NCI-H1694 (cell line): ENCODE results near the gene RSPH3.
"Not testable (repeated sequence)": the region's sequence is repeated elsewhere in the genome, so short reads cannot be mapped to it uniquely, and the experiment has no call there.

Experiments used
- DNase-seq: peaks from one replicate; lab custom pipeline; 2025; lab: John Stamatoyannopoulos, UW

RSPH3 gene

GRCh38 chr6:158972241-158973233, 27.5 kb downstream of the RSPH3 start:
- DNase-seq: peak; percentile 48

GRCh38 chr6:158970640-158971275, 29.2 kb downstream of the RSPH3 start:
- DNase-seq: no peak

DNA sequence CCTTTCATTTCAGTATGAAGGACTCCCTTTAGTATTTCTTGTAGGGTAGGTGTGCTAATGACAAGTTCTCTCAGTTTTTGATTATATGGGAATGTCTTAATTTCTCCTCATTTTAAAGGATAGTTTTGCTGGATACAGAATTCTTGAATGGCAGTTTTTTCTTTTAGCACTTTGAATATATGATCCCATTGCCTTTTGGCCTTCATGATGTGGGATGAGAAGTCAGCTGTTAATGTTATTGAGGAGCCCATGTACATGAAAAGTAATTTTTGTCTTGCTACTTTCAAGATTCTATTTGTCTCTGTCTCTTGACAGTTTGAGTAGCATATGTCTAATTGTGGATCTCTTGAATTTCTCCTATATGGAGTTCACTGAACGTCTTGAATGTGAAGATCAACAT, 30.9 kb downstream of the RSPH3 start:
- DNase-seq: no peak

DNA sequence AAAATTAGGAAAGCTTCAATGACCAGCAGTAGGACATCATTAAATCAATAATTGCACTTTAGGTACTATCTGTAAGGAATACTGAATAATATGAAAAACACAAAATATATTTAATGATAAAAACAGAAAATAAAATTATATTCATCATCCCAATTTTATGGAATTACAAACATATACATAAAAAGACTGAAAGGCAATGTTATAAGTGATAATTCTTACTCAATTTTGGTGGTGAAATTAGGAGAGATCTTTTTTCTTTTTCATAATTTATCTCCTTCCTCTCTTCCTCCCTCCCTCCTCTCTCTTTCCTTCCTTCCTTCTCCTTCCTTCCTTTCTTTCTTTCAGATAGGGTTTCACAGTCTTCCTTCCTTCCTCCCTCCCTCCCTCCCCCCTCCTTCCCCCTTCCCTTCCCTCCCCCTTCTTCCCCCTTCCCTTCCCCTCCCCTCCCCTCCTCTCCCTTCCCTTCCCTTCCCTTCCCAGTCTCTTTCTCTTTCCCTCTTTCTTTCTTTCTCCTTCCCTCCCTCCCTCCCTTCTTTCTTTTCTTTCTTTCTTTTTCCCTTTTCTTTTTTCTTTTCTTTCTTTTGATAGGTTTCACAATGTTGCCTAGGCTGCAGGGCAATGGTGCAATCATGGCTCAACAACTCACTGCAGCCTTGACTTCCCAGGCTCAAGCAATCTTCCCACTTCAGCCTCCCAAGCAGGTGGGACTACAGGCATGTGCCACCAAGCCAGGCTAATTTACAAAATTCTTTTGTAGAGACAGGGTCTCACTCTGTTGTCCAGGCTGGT, 36.8 kb downstream of the RSPH3 start:
- DNase-seq: no peak

DNA sequence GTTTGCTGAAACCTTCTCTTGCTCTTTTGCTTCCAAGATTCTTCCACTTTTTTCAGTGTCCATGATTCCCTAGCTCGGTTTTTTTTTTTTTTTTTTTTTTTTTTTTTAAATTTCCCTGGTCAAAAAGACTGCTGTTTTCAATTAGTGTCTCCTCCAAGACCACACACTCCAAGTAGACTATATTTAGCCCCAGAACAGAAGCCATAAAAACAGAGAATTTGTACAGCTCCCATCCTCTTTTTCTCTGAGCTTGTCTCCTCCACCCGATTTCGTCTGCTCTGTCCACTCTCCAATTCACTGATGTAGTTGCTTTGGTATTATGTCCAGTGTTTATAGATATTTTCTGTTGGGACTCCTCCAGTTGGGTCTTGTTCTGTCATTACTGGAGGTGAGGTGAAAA, 37.6 kb downstream of the RSPH3 start:
- DNase-seq: no peak

- DNase-seq: no peak
These were observed 40.0 kb downstream of the RSPH3 start for GRCh38 chr6:158960026-158960425.

DNA sequence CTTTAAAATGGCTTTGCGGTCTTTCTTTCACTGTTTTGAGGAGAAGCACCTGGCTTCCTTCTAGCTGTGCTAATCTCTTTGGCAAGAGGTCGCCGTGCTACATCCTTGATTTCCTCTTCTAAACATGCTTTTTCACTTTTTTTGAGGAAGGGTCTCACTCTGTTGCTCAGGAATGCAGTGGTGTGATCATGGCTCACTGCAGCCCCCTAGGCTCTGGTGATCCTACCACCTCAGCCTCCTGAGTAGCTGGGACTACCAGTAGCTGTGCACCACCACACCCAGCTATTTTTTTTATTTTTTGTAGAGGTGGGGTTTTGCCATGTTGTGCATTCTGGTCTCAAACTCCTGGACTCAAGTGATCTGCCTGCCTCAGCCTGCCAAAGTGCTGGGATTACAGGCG, 40.5 kb downstream of the RSPH3 start:
- DNase-seq: no peak

DNA sequence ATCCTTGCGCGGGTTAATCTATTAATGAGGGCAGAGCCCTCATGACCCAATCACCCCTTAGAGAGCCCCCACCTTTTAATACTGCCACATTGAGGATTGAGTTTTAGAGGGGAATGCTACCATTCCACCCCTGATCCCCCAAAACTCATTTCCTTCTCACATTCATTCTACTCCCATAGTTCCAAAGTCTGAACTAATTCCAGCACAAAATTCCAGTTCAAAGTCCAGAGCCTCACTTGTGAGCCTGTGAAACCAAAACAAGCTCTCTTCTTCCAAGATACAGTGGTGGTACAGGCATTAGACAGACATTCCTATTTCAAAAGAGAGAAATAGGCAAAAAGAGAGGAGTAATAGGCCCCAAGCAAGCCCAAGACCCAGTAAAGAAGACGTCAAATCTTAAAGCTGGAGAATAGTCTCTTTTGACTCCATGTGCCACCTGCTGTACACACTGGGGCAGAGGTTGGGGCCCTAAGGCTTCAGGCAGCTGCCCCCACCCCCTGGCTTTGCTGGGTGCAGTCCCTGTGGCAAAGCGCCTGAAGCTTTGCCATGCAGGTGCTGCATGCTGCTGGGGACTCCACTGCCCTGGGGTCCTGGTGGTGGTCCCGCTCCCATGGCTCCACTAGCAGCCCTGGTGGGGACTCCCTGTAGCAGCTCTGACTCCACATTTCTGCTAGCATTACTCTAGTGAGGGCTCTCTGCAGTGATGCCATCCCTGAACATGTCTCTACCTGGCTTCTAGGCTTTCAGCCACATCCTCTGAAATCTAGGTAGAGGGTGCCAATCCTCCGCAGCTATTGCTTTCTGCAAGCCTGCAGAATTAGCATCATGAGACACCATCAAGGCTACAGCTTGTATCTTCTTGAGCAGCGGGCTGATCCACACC, 41.3 kb downstream of the RSPH3 start:
- no peak for DNase-seq

DNA sequence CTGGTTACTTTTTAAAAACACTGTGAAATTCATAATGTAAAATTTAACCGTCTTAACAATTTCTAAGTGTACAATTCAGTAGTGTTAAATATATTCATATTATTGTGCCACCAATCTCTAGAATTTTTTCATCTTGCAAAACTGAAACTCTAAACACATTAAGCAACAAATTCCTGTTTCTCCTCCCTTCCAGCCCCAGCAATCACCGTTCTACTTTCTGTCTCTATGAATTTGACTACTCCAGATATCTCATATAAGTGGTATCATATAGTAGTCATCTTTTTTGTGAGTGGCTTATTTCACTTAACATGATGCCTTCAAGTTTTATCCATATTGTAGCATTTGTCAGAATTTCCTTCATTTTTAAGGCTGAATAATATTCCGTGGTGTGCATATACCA, 44.7 kb downstream of the RSPH3 start:
- no peak for DNase-seq

DNA sequence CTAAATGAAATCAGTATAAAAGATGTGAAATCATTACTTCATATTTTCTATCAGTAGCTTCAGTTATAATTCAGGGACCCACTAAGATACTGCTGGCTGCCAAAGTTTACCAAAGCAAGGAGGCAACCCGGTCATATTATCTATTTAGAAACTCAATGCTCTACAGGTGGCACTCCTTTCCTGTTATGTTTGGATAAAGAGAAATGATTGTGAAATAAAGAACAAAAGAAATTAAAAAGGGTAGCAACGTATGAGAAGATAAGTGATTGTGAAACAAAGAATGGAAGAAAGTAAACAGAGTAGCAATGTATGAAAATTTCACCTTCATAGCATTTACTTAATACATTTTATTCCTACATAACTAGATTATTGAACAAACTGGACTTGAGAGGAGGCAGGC, 45.2 kb downstream of the RSPH3 start:
- no peak for DNase-seq

DNA sequence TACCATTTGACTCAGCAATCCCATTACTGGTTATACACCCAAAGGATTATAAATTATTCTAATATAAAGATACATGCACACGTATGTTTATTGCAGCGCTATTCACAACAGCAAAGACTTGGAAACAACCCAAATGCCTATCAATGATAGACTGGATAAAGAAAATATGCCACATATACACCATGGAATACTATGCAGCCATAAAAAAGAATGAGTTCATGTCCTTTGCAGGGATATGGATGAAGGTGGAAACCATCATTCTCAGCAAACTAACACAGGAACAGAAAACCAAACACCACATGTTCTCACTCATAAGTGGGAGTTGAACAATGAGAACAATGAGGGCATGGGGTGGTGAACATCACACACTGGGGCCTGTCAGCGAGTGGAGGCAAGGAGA, 48.0 kb downstream of the RSPH3 start:
- DNase-seq: not testable (repeated sequence)

- DNase-seq: not testable (repeated sequence)
These were observed 48.4 kb downstream of the RSPH3 start for GRCh38 chr6:158951565-158951964.

DNA sequence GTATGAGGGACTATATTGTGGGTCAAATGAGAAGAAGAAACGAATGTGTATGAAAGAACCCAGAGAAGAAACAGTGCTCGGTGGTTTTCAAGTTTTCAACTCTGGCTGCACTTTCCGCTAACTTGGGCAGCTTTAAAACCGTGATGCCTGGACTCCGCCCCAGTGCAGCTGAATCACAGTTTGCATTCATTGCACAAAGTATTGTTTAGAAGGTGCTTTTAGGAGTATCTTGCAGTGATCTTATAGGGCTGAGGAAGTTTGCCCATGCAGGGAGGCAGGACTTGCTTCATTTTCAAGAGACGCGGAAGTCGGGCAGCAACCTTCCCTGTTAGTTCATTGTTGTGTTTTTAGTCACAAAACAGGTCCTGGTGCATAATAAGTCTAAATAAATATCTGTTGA, 52.7 kb downstream of the RSPH3 start:
- DNase-seq: no peak

DNA sequence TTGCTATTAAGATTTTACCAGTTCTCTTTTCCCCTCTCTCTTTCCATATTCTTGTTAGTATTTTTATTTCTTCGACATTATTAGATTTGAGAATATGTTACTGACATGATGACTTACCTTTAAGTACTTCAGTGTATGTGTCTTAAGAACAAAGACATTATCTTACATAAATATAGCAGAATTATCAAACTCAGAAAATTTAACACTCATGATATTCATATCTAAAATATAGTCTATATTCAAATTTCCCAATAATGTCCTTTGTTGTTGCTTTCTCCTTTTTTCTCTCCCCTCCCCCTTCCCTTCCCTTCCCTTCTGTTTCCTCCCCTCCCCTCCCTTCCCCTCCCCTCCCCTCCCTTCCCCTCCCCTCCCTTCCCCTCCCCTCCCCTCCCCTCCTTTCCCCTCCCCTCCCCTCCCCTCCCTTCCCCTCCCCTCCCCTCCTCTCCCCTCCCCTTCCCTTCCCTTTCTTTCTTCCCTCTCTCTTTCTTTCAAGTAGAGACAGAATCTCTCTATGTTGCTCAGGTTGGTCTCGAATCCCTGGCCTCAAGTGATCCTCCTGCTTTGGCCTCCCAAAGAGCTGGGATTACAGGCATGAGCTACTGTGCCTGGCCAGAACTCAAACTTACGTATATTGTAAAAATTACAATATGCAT, 56.5 kb downstream of the RSPH3 start:
- no peak for DNase-seq

DNA sequence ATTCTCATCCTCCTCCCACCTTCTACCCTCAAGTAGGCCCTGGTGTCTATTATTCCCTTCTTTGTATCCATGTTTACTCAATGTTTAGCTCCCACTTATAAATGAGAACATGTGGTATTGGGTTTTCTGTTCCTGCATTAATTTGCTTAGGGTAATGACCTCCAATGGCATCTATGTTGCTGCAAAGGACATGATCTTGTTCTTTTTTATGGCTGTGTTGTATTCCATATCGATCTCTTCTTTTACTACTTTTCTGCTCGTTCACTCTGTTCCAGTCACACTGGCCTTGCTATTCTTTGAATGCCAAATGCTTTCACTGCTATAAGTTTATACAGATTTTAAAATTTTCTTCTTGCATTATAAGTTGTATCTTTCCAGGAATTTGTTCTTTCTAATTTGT, 57.7 kb downstream of the RSPH3 start:
- DNase-seq: no peak

DNA sequence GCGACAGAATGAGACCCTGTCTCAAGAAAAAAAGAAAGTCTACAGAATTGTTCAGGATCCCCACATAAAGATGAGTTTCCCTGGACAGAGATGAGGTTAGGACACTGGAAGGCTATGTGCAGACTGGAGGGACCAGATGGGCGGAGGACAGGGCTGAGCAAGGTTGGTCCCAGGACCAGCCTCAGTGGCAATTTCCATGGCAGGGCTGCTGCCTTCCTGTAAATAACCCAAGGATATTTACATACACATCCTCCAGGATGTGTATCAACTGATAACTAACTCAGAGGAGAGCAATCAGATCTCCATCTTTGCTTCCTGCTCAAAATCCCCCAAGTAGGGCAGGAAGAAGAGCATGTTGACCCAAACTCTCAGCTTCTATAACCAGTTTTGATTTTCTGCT, 58.8 kb downstream of the RSPH3 start:
- DNase-seq: no peak

- no peak for DNase-seq
These were observed 60.5 kb downstream of the RSPH3 start for GRCh38 chr6:158939255-158940159.

- DNase-seq: no peak
These were observed 61.2 kb downstream of the RSPH3 start for GRCh38 chr6:158938811-158939254.

GRCh38 chr6:158938220-158938619, 61.8 kb downstream of the RSPH3 start:
- DNase-seq: no peak

DNA sequence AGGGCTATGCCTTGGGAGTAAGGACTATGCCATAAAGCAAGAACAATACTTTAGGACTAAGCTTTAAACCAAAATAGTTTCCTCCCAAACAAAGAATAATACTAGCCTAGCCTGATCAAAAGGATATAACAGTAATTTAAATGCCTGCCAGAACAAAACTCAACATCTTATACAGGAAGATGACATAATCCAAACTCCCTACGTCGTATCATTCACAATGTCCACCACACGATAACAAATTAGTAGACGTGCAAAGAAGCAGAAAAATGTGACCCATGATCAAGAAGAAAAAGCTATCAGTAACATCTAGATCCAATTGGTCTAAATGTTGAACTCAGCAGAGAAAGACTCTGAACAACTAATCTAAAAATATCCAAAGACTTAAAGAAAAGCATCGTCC, 65.8 kb downstream of the RSPH3 start:
- DNase-seq: no peak
